Measurements from ENCODE around the gene GRIK4.

- TF ChIP-seq SP1 (CRISPR knock-in tag; conservative IDR thresholded peaks at IDR 0.05) (no peak), CTCF (IDR thresholded peaks at IDR 0.05) (no peak), ZNF423 (CRISPR knock-in tag; IDR thresholded peaks at IDR 0.05) (no peak), SMAD3 (CRISPR knock-in tag; IDR thresholded peaks at IDR 0.05; ENCODE audit: borderline replicate concordance) (no peak), ATF2 (CRISPR knock-in tag; IDR thresholded peaks at IDR 0.05; ENCODE audit: borderline replicate concordance, low read depth) (no peak), JUN (CRISPR knock-in tag; IDR thresholded peaks at IDR 0.05) (no peak), USF1 (CRISPR knock-in tag; IDR thresholded peaks at IDR 0.05) (no peak), FOXK1 (CRISPR knock-in tag; IDR thresholded peaks at IDR 0.05) (no peak), ZNF121 (CRISPR knock-in tag; IDR thresholded peaks at IDR 0.05) (no peak), NR2C2 (CRISPR knock-in tag; IDR thresholded peaks at IDR 0.05) (no peak), NFE2L1 (CRISPR knock-in tag; IDR thresholded peaks at IDR 0.05) (no peak), ESRRA (CRISPR knock-in tag; IDR thresholded peaks at IDR 0.05; ENCODE audit: borderline replicate concordance) (no peak), MLX (CRISPR knock-in tag; IDR thresholded peaks at IDR 0.05) (no peak)
Measured at GRCh38 chr11:120522736-120523135, 11.2 kb downstream of the GRIK4 start.

Data from WTC11 (cell line).